ENCODE measurements around the gene SYNJ2BP. TPM values are rescaled to one million over a fixed set of nuclear protein-coding genes. Genes with fewer than 3 reads are reported as not detected.

The SYNJ2BP gene, protein sequence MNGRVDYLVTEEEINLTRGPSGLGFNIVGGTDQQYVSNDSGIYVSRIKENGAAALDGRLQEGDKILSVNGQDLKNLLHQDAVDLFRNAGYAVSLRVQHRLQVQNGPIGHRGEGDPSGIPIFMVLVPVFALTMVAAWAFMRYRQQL
- 16.6 and 17.8 TPM in 2 replicates for total RNA-seq
- 17.3 TPM for total RNA-seq (2013)
- 7.5 and 8.0 TPM in 2 replicates for polyA plus RNA-seq
- 2.7 and 5.7 TPM in 2 replicates for polyA minus RNA-seq

DNA sequence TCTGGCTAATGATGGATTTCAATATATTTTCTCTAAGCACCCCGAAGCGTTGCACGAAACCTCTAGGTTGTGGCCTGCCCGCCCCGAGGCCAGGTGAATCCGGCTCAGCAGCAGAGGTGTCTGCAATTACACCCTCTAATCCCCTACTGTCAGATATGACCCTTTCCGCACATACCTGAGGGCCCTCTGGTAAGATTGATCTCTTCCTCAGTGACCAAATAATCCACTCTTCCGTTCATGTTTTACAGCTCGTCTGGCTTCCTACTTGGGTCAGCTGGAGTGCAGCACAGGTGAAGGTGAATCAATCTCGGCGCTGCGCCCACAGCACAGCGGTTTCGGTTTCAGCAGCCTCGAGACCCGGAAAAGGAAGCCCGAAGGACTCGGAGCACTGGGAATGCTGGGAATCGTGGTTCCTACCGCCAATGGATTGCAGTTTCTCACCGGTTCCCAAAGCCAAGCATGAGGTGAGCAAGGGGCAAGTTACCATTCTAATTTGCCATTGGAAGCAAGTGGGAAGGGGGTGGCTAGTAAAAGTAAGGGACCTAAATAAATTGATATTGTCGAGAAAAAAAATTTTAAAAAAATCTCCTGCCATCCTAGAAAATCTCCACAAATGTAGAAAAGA, at the start of gene SYNJ2BP:
SYNJ2BP (minus strand) TSS at position 366 of the 625 bp plus-strand sequence; CDS start at position 239, 127 bp downstream.
- ATAC-seq (ENCODE audit: low read depth), result peak; percentile 71
- H3K4me3 ChIP-seq (ENCODE audit: control extremely low read depth in 1 of 5, extremely low read depth in 1 of 5, insufficient read depth in 1 of 5, low read depth in 2 of 5, low read length in 4 of 5), result peak within 1 kb of the TSS; percentile 69 to 93 (median 81)
- under 1% methylated on average over 20 of the region's 22 CpGs for WGBS (ENCODE audit: insufficient coverage)
- peak; percentile 68 for DNase-seq
- H3K4me1 Mint-ChIP-seq, result peaks cover 24% of the 10 kb centered on the region
- peak within 1 kb of the TSS; percentile 68 to 72 for H3K27ac ChIP-seq (ENCODE audit: low read length in 2 of 2)
- peak within 1 kb of the TSS; percentile 81 for H2AFZ ChIP-seq (ENCODE audit: insufficient read depth, low read depth, low read length, poor library complexity, severe bottlenecking)
- peak within 1 kb of the TSS; percentile 89 for H3K4me3 Mint-ChIP-seq
- H3K9ac ChIP-seq (ENCODE audit: low read length), result peak within 1 kb of the TSS; percentile 83
- H3K79me2 ChIP-seq (ENCODE audit: control insufficient read depth, insufficient read depth, low read length), result peaks cover 40% of the 10 kb centered on the region
- intact Hi-C loops (cut with micrococcal nuclease), result no loop called here
- peaks cover 2% of the 10 kb centered on the region for H4K20me1 ChIP-seq (ENCODE audit: control insufficient read depth, insufficient read depth, low read length, poor library complexity, severe bottlenecking)
- POLR2A ChIA-PET, result no interaction called here
- no peaks in the 10 kb centered on the region for H3K27me3 ChIP-seq (replicated peaks in 1 of 4; ENCODE audit: control extremely low read depth in 1 of 4, control insufficient read depth in 3 of 4, insufficient read depth in 4 of 4, low read length in 3 of 4)
- CTCF ChIA-PET, result interaction anchor here (1.4 kb wide), 2 partner anchors 14 to 58 kb away, joined by 3 read pairs; partner anchors contain the start of gene COX16
- H3K27ac Mint-ChIP-seq, result peak within 1 kb of the TSS; percentile 55
- peaks cover 12% of the 10 kb centered on the region for H3K27me3 Mint-ChIP-seq
- peaks cover 3 to 11% of the 10 kb centered on the region in 2 donors for H3K4me1 ChIP-seq (ENCODE audit: control insufficient read depth in 2 of 2, insufficient read depth in 2 of 2, low read length in 2 of 2)
- peaks cover 0 to under 1% of the 10 kb centered on the region in 2 experiments for H3K36me3 ChIP-seq (replicated peaks in 1 of 2; ENCODE audit: control extremely low read depth in 1 of 2, control insufficient read depth in 1 of 2, extremely low read depth in 1 of 2, insufficient read depth in 2 of 2, low read length in 1 of 2)
- no peaks in the 10 kb centered on the region for H3K9me3 ChIP-seq (ENCODE audit: control extremely low read depth in 1 of 3, control insufficient read depth in 2 of 3, insufficient read depth in 1 of 3, low read length in 2 of 3)
- no peak for TF ChIP-seq EZH2 (IDR thresholded peaks at IDR 0.05; ENCODE audit: borderline replicate concordance, insufficient read depth, low read depth, low read length, poor library complexity, severe bottlenecking)
- TF ChIP-seq, protein P1, sequence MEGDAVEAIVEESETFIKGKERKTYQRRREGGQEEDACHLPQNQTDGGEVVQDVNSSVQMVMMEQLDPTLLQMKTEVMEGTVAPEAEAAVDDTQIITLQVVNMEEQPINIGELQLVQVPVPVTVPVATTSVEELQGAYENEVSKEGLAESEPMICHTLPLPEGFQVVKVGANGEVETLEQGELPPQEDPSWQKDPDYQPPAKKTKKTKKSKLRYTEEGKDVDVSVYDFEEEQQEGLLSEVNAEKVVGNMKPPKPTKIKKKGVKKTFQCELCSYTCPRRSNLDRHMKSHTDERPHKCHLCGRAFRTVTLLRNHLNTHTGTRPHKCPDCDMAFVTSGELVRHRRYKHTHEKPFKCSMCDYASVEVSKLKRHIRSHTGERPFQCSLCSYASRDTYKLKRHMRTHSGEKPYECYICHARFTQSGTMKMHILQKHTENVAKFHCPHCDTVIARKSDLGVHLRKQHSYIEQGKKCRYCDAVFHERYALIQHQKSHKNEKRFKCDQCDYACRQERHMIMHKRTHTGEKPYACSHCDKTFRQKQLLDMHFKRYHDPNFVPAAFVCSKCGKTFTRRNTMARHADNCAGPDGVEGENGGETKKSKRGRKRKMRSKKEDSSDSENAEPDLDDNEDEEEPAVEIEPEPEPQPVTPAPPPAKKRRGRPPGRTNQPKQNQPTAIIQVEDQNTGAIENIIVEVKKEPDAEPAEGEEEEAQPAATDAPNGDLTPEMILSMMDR (IDR thresholded peaks at IDR 0.05), result no peak
- no peaks in the 10 kb centered on the region for H3K9me3 Mint-ChIP-seq (ENCODE audit: insufficient read depth)
- peak within 1 kb of the TSS; percentile 80 for H3K4me2 ChIP-seq (replicated peaks; ENCODE audit: low read depth, low read length, poor library complexity, severe bottlenecking)

DNA sequence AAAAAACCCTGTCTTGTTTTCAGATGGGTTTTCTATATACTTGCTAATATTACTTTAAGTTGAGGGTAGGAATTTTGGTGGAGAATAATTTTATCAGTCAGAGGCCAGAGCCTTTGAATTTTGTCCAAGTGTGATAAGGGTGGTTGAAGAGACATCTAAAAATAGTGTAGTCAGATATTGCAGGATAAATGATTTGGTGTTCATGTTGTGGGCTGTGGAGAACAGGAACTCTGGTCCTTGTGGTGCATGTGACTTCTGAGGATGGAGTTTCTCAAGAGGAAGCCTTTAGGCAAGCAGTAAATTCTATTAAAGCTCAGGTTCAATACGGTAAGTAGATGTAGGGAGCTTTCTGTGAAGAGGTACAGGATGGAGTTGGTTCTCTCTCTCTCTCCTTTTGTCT, 37.8 kb upstream of the SYNJ2BP start:
- H3K27ac Mint-ChIP-seq, result no peak overlapping the region
- H3K4me1 Mint-ChIP-seq, result no peaks in the 10 kb centered on the region
- no peak overlapping the region for H2AFZ ChIP-seq (ENCODE audit: insufficient read depth, low read depth, low read length, poor library complexity, severe bottlenecking)
- TF ChIP-seq EZH2 (IDR thresholded peaks at IDR 0.05; ENCODE audit: borderline replicate concordance, insufficient read depth, low read depth, low read length, poor library complexity, severe bottlenecking), result no peak
- TF ChIP-seq, protein P1 (IDR thresholded peaks at IDR 0.05), result no peak
- ChIA-PET POLR2A (no interaction called here), CTCF (no interaction called here)
- peaks cover 7% of the 10 kb centered on the region for H3K27me3 Mint-ChIP-seq
- intact Hi-C loops (cut with micrococcal nuclease), result loop anchor here (5.0 kb wide), 1 partner anchor 207 kb away; no protein-coding TSS in a partner anchor
- no peak overlapping the region for H3K9ac ChIP-seq (ENCODE audit: low read length)
- H3K27me3 ChIP-seq (replicated peaks in 1 of 4; ENCODE audit: control extremely low read depth in 1 of 4, control insufficient read depth in 3 of 4, insufficient read depth in 4 of 4, low read length in 3 of 4), result no peaks in the 10 kb centered on the region
- WGBS (ENCODE audit: insufficient coverage), result 0% methylated on average over 1 of the region's 1 CpG
- DNase-seq, result no peak
- H3K4me1 ChIP-seq (ENCODE audit: control insufficient read depth in 2 of 2, insufficient read depth in 2 of 2, low read length in 2 of 2), result no peaks in the 10 kb centered on the region
- no peak overlapping the region for H3K4me3 ChIP-seq (ENCODE audit: control extremely low read depth in 1 of 5, extremely low read depth in 1 of 5, insufficient read depth in 1 of 5, low read depth in 2 of 5, low read length in 4 of 5)
- no peaks in the 10 kb centered on the region for H3K9me3 ChIP-seq (ENCODE audit: control extremely low read depth in 1 of 3, control insufficient read depth in 2 of 3, insufficient read depth in 1 of 3, low read length in 2 of 3)
- no peak overlapping the region for H3K27ac ChIP-seq (ENCODE audit: low read length in 2 of 2)
- H3K4me3 Mint-ChIP-seq, result no peak overlapping the region
- no peaks in the 10 kb centered on the region for H4K20me1 ChIP-seq (ENCODE audit: control insufficient read depth, insufficient read depth, low read length, poor library complexity, severe bottlenecking)
- no peaks in the 10 kb centered on the region for H3K9me3 Mint-ChIP-seq (ENCODE audit: insufficient read depth)
- no peak overlapping the region for H3K4me2 ChIP-seq (replicated peaks; ENCODE audit: low read depth, low read length, poor library complexity, severe bottlenecking)
- H3K79me2 ChIP-seq (ENCODE audit: control insufficient read depth, insufficient read depth, low read length), result no peaks in the 10 kb centered on the region
- H3K36me3 ChIP-seq (replicated peaks in 1 of 2; ENCODE audit: control extremely low read depth in 1 of 2, control insufficient read depth in 1 of 2, extremely low read depth in 1 of 2, insufficient read depth in 2 of 2, low read length in 1 of 2), result no peaks in the 10 kb centered on the region
- ATAC-seq (ENCODE audit: low read depth), result no peak
